ENCODE data around the gene KIR2DL1. TPM values are rescaled to one million over a fixed set of nuclear protein-coding genes. Genes with fewer than 3 reads are reported as not detected.
"Not testable (repeated sequence)": the region's sequence is repeated elsewhere in the genome, so short reads cannot be mapped to it uniquely, and the experiment has no call there.

Gene KIR2DL1
- polyA plus RNA-seq (2012; ENCODE audit: insufficient read length, low read depth): not detected

- TF ChIP-seq SIN3A (IDR thresholded peaks at IDR 0.05; ENCODE audit: borderline replicate concordance, insufficient read depth, low read length); FOXP2 (optimal IDR thresholded peaks at IDR 0.05; ENCODE audit: borderline replicate concordance, extremely low read depth, extremely low read length, insufficient read depth); POLR2AphosphoS5 (IDR thresholded peaks at IDR 0.05; ENCODE audit: low read depth, low read length): not testable (repeated sequence)
Observed at GRCh38 chr19:54769646-54770045, at the start of gene KIR2DL1. TSS of gene KIR2DL1 (plus strand) at chr19:54769793. CDS start at chr19:54769851, 58 bp downstream.

- no peak for TF ChIP-seq FOXP2 (optimal IDR thresholded peaks at IDR 0.05; ENCODE audit: borderline replicate concordance, extremely low read depth, extremely low read length, insufficient read depth)
- no peak for TF ChIP-seq TAF1 (IDR thresholded peaks at IDR 0.05; ENCODE audit: borderline replicate concordance, insufficient read depth, low read length)
- TF ChIP-seq POLR2AphosphoS5 (IDR thresholded peaks at IDR 0.05; ENCODE audit: low read depth, low read length): no peak
- no peak for TF ChIP-seq SIN3A (IDR thresholded peaks at IDR 0.05; ENCODE audit: borderline replicate concordance, insufficient read depth, low read length)
- no peak for TF ChIP-seq REST (IDR thresholded peaks at IDR 0.05; ENCODE audit: insufficient read depth in 1 of 2, low read depth in 2 of 2, low read length in 2 of 2)
Observed at GRCh38 chr19:54724142-54724541, 45.5 kb upstream of the KIR2DL1 start, which contains the start of gene KIR3DL3. TSS of gene KIR3DL3 (plus strand) at chr19:54724442. CDS start at chr19:54724497, 55 bp downstream.

- TF ChIP-seq TAF1 (IDR thresholded peaks at IDR 0.05; ENCODE audit: borderline replicate concordance, insufficient read depth, low read length) (no peak), FOXP2 (optimal IDR thresholded peaks at IDR 0.05; ENCODE audit: borderline replicate concordance, extremely low read depth, extremely low read length, insufficient read depth) (no peak), POLR2AphosphoS5 (IDR thresholded peaks at IDR 0.05; ENCODE audit: low read depth, low read length) (no peak), REST (IDR thresholded peaks at IDR 0.05; ENCODE audit: insufficient read depth in 1 of 2, low read depth in 2 of 2, low read length in 2 of 2) (no peak), SIN3A (IDR thresholded peaks at IDR 0.05; ENCODE audit: borderline replicate concordance, insufficient read depth, low read length) (no peak)
Observed at GRCh38 chr19:54724644-54725043, 44.9 kb upstream of the KIR2DL1 start.

GRCh38 chr19:54725321-54725720 lies 44.3 kb upstream of the KIR2DL1 start:
- no peak for TF ChIP-seq SIN3A (IDR thresholded peaks at IDR 0.05; ENCODE audit: borderline replicate concordance, insufficient read depth, low read length)
- no peak for TF ChIP-seq TAF1 (IDR thresholded peaks at IDR 0.05; ENCODE audit: borderline replicate concordance, insufficient read depth, low read length)

- no peak for TF ChIP-seq FOXP2 (optimal IDR thresholded peaks at IDR 0.05; ENCODE audit: borderline replicate concordance, extremely low read depth, extremely low read length, insufficient read depth)
- TF ChIP-seq POLR2AphosphoS5 (IDR thresholded peaks at IDR 0.05; ENCODE audit: low read depth, low read length): no peak
- TF ChIP-seq SIN3A (IDR thresholded peaks at IDR 0.05; ENCODE audit: borderline replicate concordance, insufficient read depth, low read length): no peak
- TF ChIP-seq REST (IDR thresholded peaks at IDR 0.05; ENCODE audit: insufficient read depth in 1 of 2, low read depth in 2 of 2, low read length in 2 of 2): no peak
- no peak for TF ChIP-seq TAF1 (IDR thresholded peaks at IDR 0.05; ENCODE audit: borderline replicate concordance, insufficient read depth, low read length)
Observed at GRCh38 chr19:54727562-54727961, 42.0 kb upstream of the KIR2DL1 start.

GRCh38 chr19:54728167-54728566 lies 41.4 kb upstream of the KIR2DL1 start:
- no peak for TF ChIP-seq REST (IDR thresholded peaks at IDR 0.05; ENCODE audit: insufficient read depth in 1 of 2, low read depth in 2 of 2, low read length in 2 of 2)
- TF ChIP-seq SIN3A (IDR thresholded peaks at IDR 0.05; ENCODE audit: borderline replicate concordance, insufficient read depth, low read length): no peak
- no peak for TF ChIP-seq POLR2AphosphoS5 (IDR thresholded peaks at IDR 0.05; ENCODE audit: low read depth, low read length)
- TF ChIP-seq FOXP2 (optimal IDR thresholded peaks at IDR 0.05; ENCODE audit: borderline replicate concordance, extremely low read depth, extremely low read length, insufficient read depth): no peak
- no peak for TF ChIP-seq TAF1 (IDR thresholded peaks at IDR 0.05; ENCODE audit: borderline replicate concordance, insufficient read depth, low read length)

Data from PFSK-1 (cell line).